Astrocyte (in vitro differentiated cells and primary cell): ENCODE measurements around the gene FMN1. TPM values are rescaled to one million over a fixed set of nuclear protein-coding genes. Genes with fewer than 3 reads are reported as not detected.
A peak's percentile ranks its signal among the peaks of the same experiment; 100 is the strongest.

Source experiments
- DNase-seq: peaks from one replicate; pipeline ENCODE4 v3.0.0-alpha.2; 2010; ENCODE audit warnings: low read depth
- FAIRE-seq: peaks from 2 replicates; lab custom pipeline; 2011; peaks lifted over from hg19 to GRCh38; lab: Jason Lieb, UNC
- H2AFZ ChIP-seq: 2 replicates; pipeline ENCODE4 v1.6.0; 2012; ENCODE audit warnings: low read depth, low read length, inconsistent platforms
- H3K27ac ChIP-seq: 2 replicates; pipeline ENCODE4 v1.5.1; 2011; ENCODE audit warnings: low read depth, low read length, inconsistent platforms
- H3K27me3 ChIP-seq: 2 replicates; pipeline ENCODE4 v1.6.0; 2011; ENCODE audit warnings: low read length, inconsistent platforms; ENCODE audit not compliant: insufficient read depth
- H3K36me3 ChIP-seq: 2 replicates; pipeline ENCODE4 v1.5.1; 2011; ENCODE audit warnings: low read length, inconsistent platforms; ENCODE audit not compliant: insufficient read depth
- H3K4me1 ChIP-seq: 2 replicates; pipeline ENCODE4 v1.5.1; 2011; ENCODE audit warnings: low read length, inconsistent platforms; ENCODE audit not compliant: insufficient read depth
- H3K4me2 ChIP-seq: 2 replicates; pipeline ENCODE4 v1.6.0; 2012; ENCODE audit warnings: low read length, inconsistent platforms
- H3K4me3 ChIP-seq: 2 replicates; pipeline ENCODE4 v1.5.1; 2011; ENCODE audit warnings: low read depth, mild to moderate bottlenecking, low read length, inconsistent platforms; ENCODE audit not compliant: insufficient read depth
- H3K79me2 ChIP-seq: 2 replicates; pipeline ENCODE4 v1.6.0; 2012; ENCODE audit warnings: mild to moderate bottlenecking, low read length, inconsistent platforms; ENCODE audit not compliant: insufficient read depth
- H3K9ac ChIP-seq: 2 replicates; pipeline ENCODE4 v1.6.0; 2012; ENCODE audit warnings: mild to moderate bottlenecking, low read length, inconsistent platforms
- H3K9me3 ChIP-seq: 2 replicates; pipeline ENCODE4 v1.5.1; 2012; ENCODE audit warnings: low read depth, mild to moderate bottlenecking, low read length, inconsistent platforms; ENCODE audit not compliant: insufficient read depth
- H4K20me1 ChIP-seq: 2 replicates; pipeline ENCODE4 v1.6.0; 2012; ENCODE audit warnings: low read length, inconsistent platforms; ENCODE audit not compliant: insufficient read depth
- H3K27ac Mint-ChIP-seq: one replicate; pipeline ENCODE4 v1.8.0; 2021; ENCODE audit warnings: mild to moderate bottlenecking, mixed read lengths; ENCODE audit not compliant: unreplicated experiment
- H3K27me3 Mint-ChIP-seq: one replicate; pipeline ENCODE4 v1.8.0; 2021; ENCODE audit warnings: low read depth, mixed read lengths; ENCODE audit not compliant: unreplicated experiment
- H3K36me3 Mint-ChIP-seq: one replicate; pipeline ENCODE4 v1.8.0; 2021; ENCODE audit warnings: low read depth, mixed read lengths; ENCODE audit not compliant: unreplicated experiment
- H3K4me1 Mint-ChIP-seq: one replicate; pipeline ENCODE4 v1.8.0; 2021; ENCODE audit warnings: low read depth, mixed read lengths; ENCODE audit not compliant: unreplicated experiment
- H3K4me3 Mint-ChIP-seq: one replicate; pipeline ENCODE4 v1.8.0; 2021; ENCODE audit warnings: mild to moderate bottlenecking, moderate library complexity, mixed read lengths; ENCODE audit not compliant: unreplicated experiment
- H3K9me3 Mint-ChIP-seq: one replicate; pipeline ENCODE4 v1.8.0; 2021; ENCODE audit warnings: mild to moderate bottlenecking, mixed read lengths; ENCODE audit not compliant: unreplicated experiment
- EZH2 ChIP-seq: IDR thresholded peaks from 2 replicates; pipeline ENCODE4 v1.6.1; 2012; ENCODE audit warnings: mild to moderate bottlenecking, low read length, inconsistent platforms; ENCODE audit not compliant: insufficient read depth
- total RNA-seq: library from RNA; stranded (reverse); gene quantifications from 2 replicates; pipeline ENCODE4 v1.2.1, GENCODE V29; 2021
- TF ChIP-seq, protein P1 (sequence below): IDR thresholded peaks from 2 replicates; pipeline ENCODE4 v1.5.1; 2011; ENCODE audit warnings: low read depth, mild to moderate bottlenecking, inconsistent platforms, low read length, moderate library complexity; ENCODE audit not compliant: insufficient read depth

The FMN1 gene
- total RNA-seq, 1 donor from 2014 or later = 5.3 TPM

DNA sequence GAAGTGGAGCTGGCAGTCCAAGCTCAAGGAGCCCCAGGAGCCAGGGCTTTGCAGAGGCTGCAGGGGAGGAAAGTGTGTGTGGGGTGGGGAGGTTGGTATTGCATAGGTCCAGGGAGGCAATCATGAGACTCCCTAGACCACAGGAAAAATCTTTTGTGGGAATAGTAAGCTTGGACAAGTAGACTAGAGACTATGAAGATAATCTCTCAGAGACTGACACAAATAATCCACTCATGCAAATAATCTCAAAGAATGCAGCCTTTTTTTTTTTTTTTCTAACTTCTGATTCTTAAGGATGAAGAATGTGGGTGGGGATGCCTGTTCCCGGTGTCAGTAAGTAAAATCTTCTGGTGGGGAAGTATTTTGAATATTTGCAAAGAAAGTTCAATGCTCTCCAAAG, 363.0 kb downstream of the FMN1 start:
- Mint-ChIP-seq H3K27me3 (no peaks in the 10 kb centered on the region), H3K4me3 (no peak overlapping the region), H3K36me3 (peaks cover 3% of the 10 kb centered on the region), H3K4me1 (peaks cover 47% of the 10 kb centered on the region), H3K27ac (no peak overlapping the region), H3K9me3 (peaks cover 4% of the 10 kb centered on the region)
- H3K36me3 ChIP-seq = no peaks in the 10 kb centered on the region
- peak overlapping the region; percentile 27 for H3K27ac ChIP-seq
- no peaks in the 10 kb centered on the region for H3K9me3 ChIP-seq
- TF ChIP-seq, protein P1, sequence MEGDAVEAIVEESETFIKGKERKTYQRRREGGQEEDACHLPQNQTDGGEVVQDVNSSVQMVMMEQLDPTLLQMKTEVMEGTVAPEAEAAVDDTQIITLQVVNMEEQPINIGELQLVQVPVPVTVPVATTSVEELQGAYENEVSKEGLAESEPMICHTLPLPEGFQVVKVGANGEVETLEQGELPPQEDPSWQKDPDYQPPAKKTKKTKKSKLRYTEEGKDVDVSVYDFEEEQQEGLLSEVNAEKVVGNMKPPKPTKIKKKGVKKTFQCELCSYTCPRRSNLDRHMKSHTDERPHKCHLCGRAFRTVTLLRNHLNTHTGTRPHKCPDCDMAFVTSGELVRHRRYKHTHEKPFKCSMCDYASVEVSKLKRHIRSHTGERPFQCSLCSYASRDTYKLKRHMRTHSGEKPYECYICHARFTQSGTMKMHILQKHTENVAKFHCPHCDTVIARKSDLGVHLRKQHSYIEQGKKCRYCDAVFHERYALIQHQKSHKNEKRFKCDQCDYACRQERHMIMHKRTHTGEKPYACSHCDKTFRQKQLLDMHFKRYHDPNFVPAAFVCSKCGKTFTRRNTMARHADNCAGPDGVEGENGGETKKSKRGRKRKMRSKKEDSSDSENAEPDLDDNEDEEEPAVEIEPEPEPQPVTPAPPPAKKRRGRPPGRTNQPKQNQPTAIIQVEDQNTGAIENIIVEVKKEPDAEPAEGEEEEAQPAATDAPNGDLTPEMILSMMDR = no peak
- TF ChIP-seq EZH2 = no peak
- H2AFZ ChIP-seq = no peak overlapping the region
- no peaks in the 10 kb centered on the region for H3K79me2 ChIP-seq
- peak; percentile 53 for DNase-seq
- H3K9ac ChIP-seq = no peak overlapping the region
- peak; percentile 26 for FAIRE-seq
- H4K20me1 ChIP-seq = no peaks in the 10 kb centered on the region
- no peaks in the 10 kb centered on the region for H3K27me3 ChIP-seq
- H3K4me2 ChIP-seq = no peak overlapping the region
- H3K4me3 ChIP-seq = no peak overlapping the region
- peaks cover 19% of the 10 kb centered on the region for H3K4me1 ChIP-seq

- Histone ChIP-seq H3K4me3 (no peak overlapping the region), H3K27me3 (no peaks in the 10 kb centered on the region), H3K9me3 (no peaks in the 10 kb centered on the region), H3K36me3 (no peaks in the 10 kb centered on the region), H3K4me1 (peaks cover 29% of the 10 kb centered on the region), H3K4me2 (no peak overlapping the region), H3K79me2 (no peaks in the 10 kb centered on the region), H2AFZ (no peak overlapping the region), H4K20me1 (no peaks in the 10 kb centered on the region), H3K9ac (no peak overlapping the region), H3K27ac (peak overlapping the region; percentile 88)
- peak overlapping the region; percentile 29 for H3K27ac Mint-ChIP-seq
- TF ChIP-seq EZH2 = no peak
- TF ChIP-seq, protein P1 = no peak
- peak; percentile 47 for FAIRE-seq
- peaks cover 4% of the 10 kb centered on the region for H3K9me3 Mint-ChIP-seq
- H3K4me3 Mint-ChIP-seq = no peak overlapping the region
- DNase-seq = no peak
- peaks cover 5% of the 10 kb centered on the region for H3K36me3 Mint-ChIP-seq
- peaks cover 51% of the 10 kb centered on the region for H3K4me1 Mint-ChIP-seq
- H3K27me3 Mint-ChIP-seq = no peaks in the 10 kb centered on the region
Measured at GRCh38 chr15:32830241-32830640, 364.3 kb downstream of the FMN1 start.

GRCh38 chr15:32829436-32829835, 365.1 kb downstream of the FMN1 start:
- Histone ChIP-seq H3K27me3 (no peaks in the 10 kb centered on the region), H3K9ac (peak overlapping the region; percentile 69), H3K9me3 (no peaks in the 10 kb centered on the region), H2AFZ (no peak overlapping the region), H3K36me3 (no peaks in the 10 kb centered on the region), H3K4me2 (no peak overlapping the region), H3K79me2 (no peaks in the 10 kb centered on the region), H3K27ac (peak overlapping the region; percentile 88), H3K4me1 (peaks cover 34% of the 10 kb centered on the region), H3K4me3 (no peak overlapping the region), H4K20me1 (no peaks in the 10 kb centered on the region)
- FAIRE-seq (peak; percentile 47), DNase-seq (no peak)
- no peak overlapping the region for H3K27ac Mint-ChIP-seq
- peaks cover 5% of the 10 kb centered on the region for H3K36me3 Mint-ChIP-seq
- peaks cover 4% of the 10 kb centered on the region for H3K9me3 Mint-ChIP-seq
- H3K27me3 Mint-ChIP-seq = no peaks in the 10 kb centered on the region
- H3K4me1 Mint-ChIP-seq = peaks cover 57% of the 10 kb centered on the region
- no peak overlapping the region for H3K4me3 Mint-ChIP-seq
- TF ChIP-seq, protein P1 = no peak
- TF ChIP-seq EZH2 = no peak
